ENCODE measurements around the gene SMIM34.
"Not testable (repeated sequence)": the region's sequence is repeated elsewhere in the genome, so short reads cannot be mapped to it uniquely, and the experiment has no call there.

DNA sequence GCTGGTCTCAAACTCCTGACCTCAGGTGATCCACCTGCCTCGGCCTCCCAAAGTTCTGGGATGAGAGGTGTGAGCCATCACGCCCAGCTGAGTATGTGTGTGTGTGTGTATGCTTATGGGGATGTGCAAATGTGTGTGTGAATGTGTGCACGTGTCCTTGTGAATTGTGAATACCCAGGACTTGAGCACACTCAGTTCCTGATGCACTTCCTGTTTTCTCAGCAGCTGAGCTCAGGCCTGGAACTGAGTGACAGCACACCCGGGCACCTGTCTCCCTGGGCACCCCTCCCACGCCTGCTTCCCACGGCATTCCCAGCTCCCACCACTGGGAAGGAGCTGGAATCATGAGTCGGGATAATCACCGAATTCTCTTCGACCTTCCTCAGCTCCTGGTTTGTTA is 16.5 kb downstream of the SMIM34 start:
- not testable (repeated sequence) for TF ChIP-seq SUZ12 (IDR thresholded peaks at IDR 0.05; ENCODE audit: extremely low read depth, insufficient read depth, insufficient read length); ZNF274 (IDR thresholded peaks at IDR 0.05; ENCODE audit: low read depth, low read length)
